ENCODE results near the gene DAND5. TPM values are rescaled to one million over a fixed set of nuclear protein-coding genes. Genes with fewer than 3 reads are reported as not detected.
A peak's percentile ranks its signal among the peaks of the same experiment; 100 is the strongest.

DAND5 gene
- total RNA-seq, 1 experiment from 2014 or later = 0.52 TPM

DNA sequence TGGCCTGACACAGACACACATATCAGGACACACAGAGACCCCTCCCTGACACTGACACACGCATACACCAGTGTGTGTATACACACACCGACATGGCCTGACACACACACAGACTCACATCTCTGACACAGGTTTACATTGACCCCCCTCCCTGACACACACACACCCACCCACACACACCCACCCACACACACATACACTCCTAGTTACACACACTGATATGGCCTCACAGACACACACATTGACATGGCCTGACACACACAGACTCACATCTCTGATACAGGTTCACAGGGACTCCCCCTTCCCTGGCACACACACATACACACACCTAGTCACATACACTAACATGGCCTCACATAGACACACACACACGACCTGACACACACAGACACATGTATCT, 21.5 kb downstream of the DAND5 start:
- Histone ChIP-seq H3K27ac (ENCODE audit: low read length) (no peak overlapping the region), H2AFZ (ENCODE audit: low read length) (no peak overlapping the region), H3K4me1 (ENCODE audit: low read length) (peaks cover 2% of the 10 kb centered on the region; the same call in 1 of the 2 replicates), H4K20me1 (ENCODE audit: insufficient read depth, low read depth, low read length) (no peaks in the 10 kb centered on the region), H3K9ac (ENCODE audit: low read length) (no peak overlapping the region), H3K36me3 (ENCODE audit: insufficient read depth, low read length) (no peaks in the 10 kb centered on the region), H3K9me3 (ENCODE audit: low read length) (no peaks in the 10 kb centered on the region; the same call in 1 of the 2 replicates), H3K79me2 (ENCODE audit: low read length) (no peaks in the 10 kb centered on the region), H3K27me3 (ENCODE audit: low read length) (no peaks in the 10 kb centered on the region), H3K9me2 (replicated peaks; ENCODE audit: insufficient read depth, low read length) (no peaks in the 10 kb centered on the region), H3K4me2 (ENCODE audit: low read depth, low read length, poor library complexity, severe bottlenecking) (no peak overlapping the region), H3K4me3 (ENCODE audit: low read length) (no peak overlapping the region)
- no peak for DNase-seq

DNA sequence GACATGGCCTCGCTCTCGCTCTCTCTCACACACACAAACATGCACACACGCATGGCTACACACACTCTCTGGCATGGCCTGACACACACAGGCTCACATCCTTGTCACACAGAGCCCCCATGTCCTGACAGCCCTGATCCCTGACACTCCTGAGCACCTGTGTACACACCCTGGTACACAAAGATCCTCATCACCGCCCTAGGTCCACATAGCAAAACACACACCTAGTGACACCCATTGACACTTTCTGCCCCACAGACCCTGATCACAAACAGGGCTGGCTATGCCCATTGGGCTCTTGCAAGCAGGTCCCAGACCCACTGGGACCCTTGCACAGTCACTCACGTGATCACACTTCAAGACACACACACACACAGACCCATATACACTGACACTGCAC, 21.9 kb downstream of the DAND5 start:
- Histone ChIP-seq H3K27ac (ENCODE audit: low read length) (no peak overlapping the region), H3K4me2 (ENCODE audit: low read depth, low read length, poor library complexity, severe bottlenecking) (no peak overlapping the region), H3K27me3 (ENCODE audit: low read length) (no peaks in the 10 kb centered on the region), H2AFZ (ENCODE audit: low read length) (no peak overlapping the region), H3K4me3 (ENCODE audit: low read length) (no peak overlapping the region), H3K79me2 (ENCODE audit: low read length) (no peaks in the 10 kb centered on the region), H3K36me3 (ENCODE audit: insufficient read depth, low read length) (no peaks in the 10 kb centered on the region), H3K4me1 (ENCODE audit: low read length) (peaks cover 2% of the 10 kb centered on the region; the same call in 1 of the 2 replicates), H3K9me3 (ENCODE audit: low read length) (no peaks in the 10 kb centered on the region; the same call in 1 of the 2 replicates), H4K20me1 (ENCODE audit: insufficient read depth, low read depth, low read length) (no peaks in the 10 kb centered on the region), H3K9ac (ENCODE audit: low read length) (no peak overlapping the region), H3K9me2 (replicated peaks; ENCODE audit: insufficient read depth, low read length) (no peaks in the 10 kb centered on the region)
- no peak for DNase-seq

DNA sequence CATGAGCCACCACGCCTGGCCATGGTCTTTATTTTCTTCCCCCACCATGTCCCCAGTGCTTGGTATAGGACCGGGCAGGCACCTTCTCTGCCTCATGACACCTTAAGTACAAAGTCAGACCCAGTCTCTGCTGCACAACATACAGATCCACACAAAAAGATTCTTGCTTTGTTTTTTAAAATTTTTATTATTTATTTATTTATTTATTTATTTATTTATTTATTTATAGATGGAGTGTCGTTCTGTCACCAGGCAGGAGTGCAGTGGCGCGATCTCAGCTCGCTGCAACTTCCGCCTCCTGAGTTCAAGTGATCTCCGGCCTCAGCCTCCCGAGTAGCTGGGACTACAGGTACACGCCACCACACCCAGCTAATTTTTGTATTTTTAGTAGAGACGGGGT, 23.4 kb downstream of the DAND5 start:
- Histone ChIP-seq H3K4me2 (ENCODE audit: low read depth, low read length, poor library complexity, severe bottlenecking) (no peak overlapping the region), H3K9me3 (ENCODE audit: low read length) (no peaks in the 10 kb centered on the region; the same call in 1 of the 2 replicates), H3K79me2 (ENCODE audit: low read length) (no peaks in the 10 kb centered on the region), H2AFZ (ENCODE audit: low read length) (no peak overlapping the region), H3K27ac (ENCODE audit: low read length) (no peak overlapping the region), H3K9ac (ENCODE audit: low read length) (no peak overlapping the region), H3K4me1 (ENCODE audit: low read length) (peaks cover 2% of the 10 kb centered on the region; the same call in 1 of the 2 replicates), H3K4me3 (ENCODE audit: low read length) (no peak overlapping the region), H3K27me3 (ENCODE audit: low read length) (no peaks in the 10 kb centered on the region), H3K9me2 (replicated peaks; ENCODE audit: insufficient read depth, low read length) (no peaks in the 10 kb centered on the region), H3K36me3 (ENCODE audit: insufficient read depth, low read length) (no peaks in the 10 kb centered on the region), H4K20me1 (ENCODE audit: insufficient read depth, low read depth, low read length) (no peaks in the 10 kb centered on the region)
- no peak for DNase-seq

DNA sequence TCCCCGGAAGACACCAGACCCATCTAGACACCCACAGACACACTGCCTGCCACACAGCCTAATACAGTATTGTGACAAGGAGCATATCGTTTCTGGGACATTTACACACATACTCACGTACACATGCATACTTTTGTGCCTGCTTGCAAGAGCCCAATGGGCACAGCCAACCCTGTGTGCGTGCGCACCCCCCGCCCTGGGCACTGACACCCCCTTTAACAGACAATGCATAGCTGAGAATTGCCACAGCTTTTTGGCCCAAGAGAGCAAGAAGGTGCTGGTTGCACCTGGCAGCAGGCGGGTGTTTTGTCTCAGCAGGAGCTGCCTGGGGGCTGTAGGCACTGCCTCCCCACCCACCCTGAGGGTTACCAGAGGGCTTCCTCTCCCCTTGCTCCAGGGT, 24.2 kb downstream of the DAND5 start:
- Histone ChIP-seq H3K27ac (ENCODE audit: low read length) (no peak overlapping the region), H3K4me3 (ENCODE audit: low read length) (no peak overlapping the region), H3K27me3 (ENCODE audit: low read length) (no peaks in the 10 kb centered on the region), H3K9me3 (ENCODE audit: low read length) (no peaks in the 10 kb centered on the region; the same call in 1 of the 2 replicates), H3K4me2 (ENCODE audit: low read depth, low read length, poor library complexity, severe bottlenecking) (no peak overlapping the region), H3K36me3 (ENCODE audit: insufficient read depth, low read length) (no peaks in the 10 kb centered on the region), H3K4me1 (ENCODE audit: low read length) (peaks cover 2% of the 10 kb centered on the region; the same call in 1 of the 2 replicates), H4K20me1 (ENCODE audit: insufficient read depth, low read depth, low read length) (no peaks in the 10 kb centered on the region), H3K79me2 (ENCODE audit: low read length) (no peaks in the 10 kb centered on the region), H3K9ac (ENCODE audit: low read length) (no peak overlapping the region), H2AFZ (ENCODE audit: low read length) (no peak overlapping the region), H3K9me2 (replicated peaks; ENCODE audit: insufficient read depth, low read length) (no peaks in the 10 kb centered on the region)
- DNase-seq = no peak

DNA sequence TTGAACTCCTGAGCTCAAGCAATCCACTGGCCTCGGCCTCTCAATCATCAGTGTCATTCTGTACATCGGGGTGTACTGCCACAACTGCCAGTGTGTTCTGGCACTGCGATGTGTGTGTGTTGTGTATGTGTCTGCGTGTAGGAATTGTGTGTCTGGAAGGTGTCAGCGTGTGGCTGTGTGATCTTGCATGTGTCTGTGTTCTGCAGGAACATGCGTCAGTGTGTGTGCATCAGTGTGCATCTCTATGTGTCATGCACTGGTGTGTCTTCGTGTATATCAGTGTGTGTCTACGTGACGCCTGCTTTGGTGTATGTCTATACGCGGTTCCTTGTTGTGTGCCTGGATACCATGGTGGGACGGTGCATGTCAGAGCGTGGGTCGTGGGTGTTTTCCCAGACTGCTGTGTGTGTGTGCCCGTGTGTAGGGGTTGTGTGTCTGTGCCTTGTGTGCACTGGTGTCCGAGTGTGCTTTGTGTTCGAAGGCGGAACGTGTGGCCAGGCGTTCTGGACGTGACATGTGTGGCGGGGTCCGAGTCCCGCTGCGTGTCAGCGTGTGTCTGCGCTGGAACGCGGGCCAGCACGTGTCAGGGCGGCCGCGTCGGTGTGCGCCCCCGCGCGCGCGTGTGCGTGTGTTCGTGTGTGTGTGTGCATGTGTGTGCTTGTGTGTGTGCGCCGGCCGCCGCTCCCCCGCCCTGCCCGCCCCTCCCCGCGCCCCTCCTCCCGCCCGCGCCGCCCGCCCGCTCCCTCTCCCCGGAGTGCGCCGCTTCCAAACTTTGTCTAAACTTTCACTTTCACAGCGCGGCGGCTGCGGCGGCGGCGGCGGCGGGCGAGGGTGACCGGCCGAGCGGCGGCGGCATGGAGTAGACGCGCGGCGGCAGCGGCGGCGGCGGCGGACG, 25.6 kb downstream of the DAND5 start, which contains the start of gene NFIX:
Gene NFIX, plus strand, starts transcription at position 775 of the 895 bp plus-strand sequence. CDS start 363 bp downstream, outside the sequence.
- Histone ChIP-seq H3K9me3 (ENCODE audit: low read length) (no peaks in the 10 kb centered on the region), H3K9ac (ENCODE audit: low read length) (no peak within 1 kb of the TSS), H3K9me2 (replicated peaks; ENCODE audit: insufficient read depth, low read length) (no peaks in the 10 kb centered on the region), H2AFZ (ENCODE audit: low read length) (no peak within 1 kb of the TSS), H3K79me2 (ENCODE audit: low read length) (no peaks in the 10 kb centered on the region), H4K20me1 (ENCODE audit: insufficient read depth, low read depth, low read length) (no peaks in the 10 kb centered on the region), H3K27me3 (ENCODE audit: low read length) (no peaks in the 10 kb centered on the region), H3K4me2 (ENCODE audit: low read depth, low read length, poor library complexity, severe bottlenecking) (peak within 1 kb of the TSS; percentile 42), H3K4me3 (ENCODE audit: low read length) (peak within 1 kb of the TSS; percentile 45; the same call in 1 of the 2 replicates), H3K36me3 (ENCODE audit: insufficient read depth, low read length) (no peaks in the 10 kb centered on the region), H3K27ac (ENCODE audit: low read length) (no peak within 1 kb of the TSS), H3K4me1 (ENCODE audit: low read length) (peaks cover 2% of the 10 kb centered on the region; the same call in 1 of the 2 replicates)
- peak; percentile 51 for DNase-seq

DNA sequence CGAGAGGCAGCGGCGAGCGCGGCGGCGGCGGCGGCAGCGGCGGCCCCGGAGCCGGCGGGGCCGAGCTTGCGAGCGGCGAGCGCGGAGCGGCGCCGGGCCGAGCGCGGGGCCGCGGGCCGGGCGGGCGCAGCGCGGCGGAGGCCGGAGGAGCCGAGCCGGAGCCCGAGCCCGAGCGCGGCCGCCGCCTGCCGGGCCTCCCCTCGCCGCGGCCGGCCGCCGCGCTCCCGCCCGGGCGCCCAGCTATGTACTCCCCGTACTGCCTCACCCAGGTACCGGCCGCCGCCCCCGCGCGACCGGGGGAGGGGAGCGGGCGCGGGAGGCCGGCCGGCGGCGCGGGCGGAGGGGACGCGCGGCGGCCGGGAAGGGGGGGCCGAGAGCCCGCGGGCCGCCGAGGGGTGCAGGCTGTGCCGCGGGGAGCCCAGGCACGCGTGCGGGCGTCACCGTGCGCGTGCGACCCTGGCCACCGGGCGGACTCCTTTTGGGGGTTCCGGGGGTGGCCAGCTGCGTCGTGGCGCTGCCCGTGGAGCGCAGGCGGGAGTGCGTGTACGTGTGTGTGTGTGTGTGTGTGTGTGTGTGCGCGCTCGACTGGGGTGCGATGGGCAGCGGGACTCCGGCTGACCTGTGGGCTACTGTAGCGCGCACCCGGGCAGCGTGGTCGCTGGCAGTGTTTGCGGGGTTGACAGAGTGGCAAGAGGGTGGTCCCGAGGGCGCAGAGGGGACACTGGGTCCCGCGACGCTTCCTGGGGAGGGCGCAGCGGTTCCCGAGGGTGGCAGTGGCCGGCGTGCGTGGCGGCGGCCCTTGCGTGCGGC, 26.4 kb downstream of the DAND5 start:
- DNase-seq = no peak
- Histone ChIP-seq H3K9me3 (ENCODE audit: low read length) (no peaks in the 10 kb centered on the region), H3K27ac (ENCODE audit: low read length) (no peak overlapping the region), H4K20me1 (ENCODE audit: insufficient read depth, low read depth, low read length) (no peaks in the 10 kb centered on the region), H3K79me2 (ENCODE audit: low read length) (no peaks in the 10 kb centered on the region), H2AFZ (ENCODE audit: low read length) (no peak overlapping the region), H3K4me3 (ENCODE audit: low read length) (no peak overlapping the region), H3K36me3 (ENCODE audit: insufficient read depth, low read length) (no peaks in the 10 kb centered on the region), H3K27me3 (ENCODE audit: low read length) (no peaks in the 10 kb centered on the region), H3K4me1 (ENCODE audit: low read length) (peaks cover 2% of the 10 kb centered on the region; the same call in 1 of the 2 replicates), H3K9ac (ENCODE audit: low read length) (no peak overlapping the region), H3K4me2 (ENCODE audit: low read depth, low read length, poor library complexity, severe bottlenecking) (no peak overlapping the region), H3K9me2 (replicated peaks; ENCODE audit: insufficient read depth, low read length) (no peaks in the 10 kb centered on the region)

DNA sequence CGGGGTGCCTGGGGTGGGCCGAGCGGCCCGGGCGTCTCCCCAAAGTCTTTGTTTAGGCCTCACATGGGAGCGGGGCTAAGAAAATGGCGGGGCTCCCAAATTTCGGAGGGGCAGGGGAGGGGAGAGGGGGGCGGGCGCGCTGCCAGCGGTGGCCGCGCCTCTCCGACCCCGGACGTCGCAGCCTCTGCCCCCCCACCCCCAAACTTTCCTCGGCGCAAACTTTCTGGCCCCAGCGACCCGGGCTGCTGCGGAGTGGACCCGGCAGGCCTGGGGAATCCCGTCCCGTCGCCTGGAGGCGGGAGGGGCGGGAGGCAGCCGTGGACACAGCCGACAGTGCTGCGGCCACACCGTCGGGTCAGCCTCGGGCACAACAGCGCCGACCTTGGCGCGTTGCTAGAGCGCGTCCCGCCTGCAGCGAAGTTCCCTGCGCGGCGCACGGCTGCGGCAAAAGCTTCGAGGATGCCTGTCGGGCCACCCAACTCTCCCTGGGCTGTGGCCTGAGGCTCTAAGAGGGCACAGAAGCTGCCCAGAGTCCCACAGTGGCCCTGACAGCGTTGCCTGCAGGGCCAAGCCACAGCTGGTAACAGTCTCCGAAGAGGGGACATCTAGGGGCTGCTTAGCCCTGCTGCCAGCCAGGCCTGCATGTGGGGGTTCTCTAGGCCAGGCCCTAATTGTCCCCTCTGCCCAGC, 27.2 kb downstream of the DAND5 start:
- Histone ChIP-seq H3K4me1 (ENCODE audit: low read length) (peaks cover 2% of the 10 kb centered on the region; the same call in 1 of the 2 replicates), H3K9me2 (replicated peaks; ENCODE audit: insufficient read depth, low read length) (no peaks in the 10 kb centered on the region), H3K9ac (ENCODE audit: low read length) (no peak overlapping the region), H3K27me3 (ENCODE audit: low read length) (no peaks in the 10 kb centered on the region), H3K36me3 (ENCODE audit: insufficient read depth, low read length) (no peaks in the 10 kb centered on the region), H2AFZ (ENCODE audit: low read length) (no peak overlapping the region), H4K20me1 (ENCODE audit: insufficient read depth, low read depth, low read length) (no peaks in the 10 kb centered on the region), H3K4me3 (ENCODE audit: low read length) (no peak overlapping the region), H3K9me3 (ENCODE audit: low read length) (no peaks in the 10 kb centered on the region), H3K79me2 (ENCODE audit: low read length) (no peaks in the 10 kb centered on the region), H3K4me2 (ENCODE audit: low read depth, low read length, poor library complexity, severe bottlenecking) (no peak overlapping the region), H3K27ac (ENCODE audit: low read length) (no peak overlapping the region)
- DNase-seq = no peak

Measured in Karpas-422 (cell line).